Hematopoietic multipotent progenitor cell treated with erythropoietin and hydrocortisone succinate and interleukin-3 and kit ligand, for 6 days (in vitro differentiated cells): ENCODE measurements around the gene HMGN5.
A peak's percentile ranks its signal among the peaks of the same experiment; 100 is the strongest.

Experiments used
- DNase-seq: peaks from one replicate; pipeline ENCODE4 v3.0.0-alpha.2; 2015

Gene HMGN5

DNA sequence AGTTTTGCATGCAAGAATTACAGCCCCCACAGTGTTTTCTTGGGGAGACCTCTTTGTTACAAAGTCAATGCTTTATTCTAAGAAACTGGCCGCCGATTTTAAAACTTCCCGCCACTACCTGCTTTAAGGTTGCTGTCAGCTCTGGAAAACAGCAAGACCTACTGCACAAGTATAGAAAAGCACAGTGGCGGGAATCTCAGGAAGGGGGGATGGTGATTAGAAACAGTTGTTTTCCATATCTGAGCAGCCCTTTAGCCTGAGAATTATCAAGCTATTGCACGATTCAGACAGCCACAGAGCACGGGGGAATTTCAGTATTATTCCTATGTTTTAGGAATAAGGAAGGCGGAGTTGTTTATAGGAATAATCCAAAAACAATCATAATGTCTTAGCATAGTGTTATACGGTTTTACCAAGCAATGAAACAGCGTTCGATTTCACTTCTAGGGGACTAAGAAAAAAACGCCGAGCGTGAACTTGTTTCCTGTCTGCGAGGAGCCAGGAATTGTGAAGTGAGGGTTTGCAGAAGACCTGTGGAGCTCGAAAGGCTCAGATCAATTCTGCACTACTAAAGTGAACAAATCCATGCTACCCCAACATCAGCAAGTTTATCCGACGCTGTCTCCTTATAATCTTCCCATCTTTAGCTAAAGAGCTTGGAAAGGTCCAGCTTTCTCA, 81.3 kb downstream of the HMGN5 start:
- peak; percentile 25 for DNase-seq

DNA sequence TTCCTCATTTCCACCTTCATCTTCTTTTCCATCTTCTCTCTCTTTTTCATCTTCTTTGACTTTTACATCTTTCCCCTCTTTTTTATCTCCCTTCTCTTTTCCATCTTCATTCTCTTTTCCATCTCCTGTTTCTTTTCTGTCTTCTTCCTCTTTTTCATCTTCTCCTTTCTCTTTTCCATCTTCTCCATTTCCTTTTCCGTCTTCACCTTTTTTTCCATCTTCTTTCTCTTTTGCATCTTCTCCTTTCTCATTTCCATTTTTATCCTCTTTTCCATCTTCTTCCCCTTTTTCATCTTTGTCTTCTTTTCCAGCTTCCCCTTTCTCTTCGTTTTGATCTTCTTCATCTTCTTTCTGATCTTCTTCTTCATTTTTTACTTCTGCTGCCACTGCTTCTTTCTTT, 87.0 kb downstream of the HMGN5 start:
- DNase-seq: no peak

DNA sequence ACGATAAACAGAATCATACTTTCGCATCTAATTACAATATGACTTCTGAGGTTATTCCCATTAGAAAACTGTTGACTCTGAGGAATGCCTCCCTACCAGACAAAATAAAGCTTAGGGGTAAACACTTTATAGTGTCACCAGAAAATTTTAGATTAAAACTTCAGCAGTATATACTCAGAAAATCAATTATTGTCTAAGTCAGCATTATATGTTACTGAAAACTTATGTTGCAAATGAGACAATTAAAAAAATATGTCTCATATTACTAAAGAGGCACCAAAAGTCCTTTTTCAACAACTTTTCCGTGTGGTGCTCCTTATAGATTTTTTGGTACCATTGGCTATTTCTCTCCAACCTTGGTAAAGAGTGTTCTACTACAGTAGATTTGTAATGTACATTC, 91.4 kb downstream of the HMGN5 start:
- DNase-seq: no peak

DNA sequence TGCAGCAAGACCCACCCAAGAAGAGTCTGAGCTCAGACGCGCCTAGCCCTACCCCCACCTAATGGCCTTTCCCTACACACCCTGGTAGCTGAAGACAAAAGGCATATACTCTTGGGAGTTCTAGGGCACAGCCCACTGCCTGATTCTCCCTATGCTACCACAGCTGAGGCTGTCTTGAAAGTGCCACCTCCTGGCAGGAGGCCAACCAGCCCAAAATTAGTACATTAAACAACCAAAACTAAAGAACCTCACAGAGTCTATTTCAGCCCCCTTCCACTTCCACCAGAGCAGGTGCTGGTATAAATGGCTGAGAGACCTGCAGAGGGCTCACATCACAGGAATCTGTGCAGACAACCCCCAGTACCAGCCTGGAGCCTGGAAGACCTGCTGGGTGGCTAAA, 119.1 kb downstream of the HMGN5 start:
- no peak for DNase-seq
